Myocyte (in vitro differentiated cells): ENCODE data around the gene YIF1A. TPM values are rescaled to one million over a fixed set of nuclear protein-coding genes. Genes with fewer than 3 reads are reported as not detected.
A peak's percentile ranks its signal among the peaks of the same experiment; 100 is the strongest.
"Not testable (repeated sequence)": the region's sequence is repeated elsewhere in the genome, so short reads cannot be mapped to it uniquely, and the experiment has no call there.

Experiments used
- DNase-seq: peaks from one replicate; pipeline ENCODE4 v3.0.0-alpha.2; 2012; ENCODE audit warnings: low read depth
- total RNA-seq: library from RNA; depleted of rRNA; stranded (reverse); fragments of >200 nt; gene quantifications from 2 replicates; pipeline ENCODE4 v1.2.3, GENCODE V29; 2014

Gene YIF1A
- total RNA-seq, 1 donor from 2014 or later, result 165 TPM

DNA sequence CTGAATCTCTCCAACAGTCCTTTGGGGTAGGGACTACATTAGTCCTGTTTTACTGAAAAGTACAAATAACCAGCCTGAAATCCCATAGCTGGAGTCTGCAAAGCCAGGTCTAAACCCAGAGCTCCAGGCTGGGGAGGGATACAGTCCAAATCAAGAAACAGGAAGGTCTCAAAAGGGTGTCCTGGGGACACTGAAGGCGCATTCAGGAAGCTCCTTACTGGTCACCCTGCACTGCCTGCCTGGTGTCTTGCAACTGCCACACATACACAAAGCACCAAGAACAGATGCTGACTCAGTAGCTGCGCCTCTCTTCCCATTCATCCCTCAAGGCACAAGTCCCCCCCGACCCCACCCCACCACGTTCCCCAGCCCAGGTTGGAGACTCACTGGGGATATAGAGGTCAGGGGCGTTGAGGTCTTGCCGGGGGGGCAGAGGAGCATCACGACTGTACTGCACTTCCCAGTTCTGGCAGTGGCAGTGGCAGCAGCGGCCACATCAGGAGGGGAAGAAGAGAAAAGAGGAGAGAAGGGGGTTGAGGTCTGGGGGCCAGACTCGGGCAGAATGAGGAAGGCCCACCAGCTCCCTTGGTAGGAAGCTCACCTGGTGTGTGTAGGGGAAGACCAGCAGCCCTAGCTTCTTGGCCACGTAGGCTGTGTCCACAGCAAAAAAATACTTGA, 1.6 kb downstream of the YIF1A start:
- no peak for DNase-seq

DNA sequence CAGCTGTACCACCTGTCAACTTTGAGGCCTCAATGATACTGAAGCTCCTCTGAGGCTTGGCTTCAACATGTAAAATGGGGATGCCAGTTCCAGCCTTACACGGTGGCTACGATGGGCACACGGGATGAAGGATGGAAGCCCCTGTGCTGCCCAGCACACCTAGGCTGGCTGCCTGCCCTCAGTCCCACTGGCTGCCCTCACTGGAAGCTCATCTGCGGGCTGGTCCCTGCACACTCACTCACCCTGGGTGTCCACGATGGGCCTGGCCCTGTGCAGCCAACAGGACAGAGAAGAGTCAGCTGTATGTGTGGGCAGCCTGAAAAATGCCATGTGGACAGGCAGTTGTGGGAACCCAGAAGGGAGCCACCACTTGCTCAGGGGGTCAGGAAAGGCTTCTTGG, 2.2 kb downstream of the YIF1A start:
- no peak for DNase-seq

- DNase-seq, result no peak
Observed at GRCh38 chr11:66285250-66285947, 3.5 kb downstream of the YIF1A start.

- DNase-seq, result no peak
Observed at GRCh38 chr11:66284526-66285078, 4.3 kb downstream of the YIF1A start.

GRCh38 chr11:66283461-66284105, 5.4 kb downstream of the YIF1A start:
- DNase-seq, result no peak

- DNase-seq, result peak; percentile 92
Observed at GRCh38 chr11:66282468-66283455, 6.2 kb downstream of the YIF1A start.

DNA sequence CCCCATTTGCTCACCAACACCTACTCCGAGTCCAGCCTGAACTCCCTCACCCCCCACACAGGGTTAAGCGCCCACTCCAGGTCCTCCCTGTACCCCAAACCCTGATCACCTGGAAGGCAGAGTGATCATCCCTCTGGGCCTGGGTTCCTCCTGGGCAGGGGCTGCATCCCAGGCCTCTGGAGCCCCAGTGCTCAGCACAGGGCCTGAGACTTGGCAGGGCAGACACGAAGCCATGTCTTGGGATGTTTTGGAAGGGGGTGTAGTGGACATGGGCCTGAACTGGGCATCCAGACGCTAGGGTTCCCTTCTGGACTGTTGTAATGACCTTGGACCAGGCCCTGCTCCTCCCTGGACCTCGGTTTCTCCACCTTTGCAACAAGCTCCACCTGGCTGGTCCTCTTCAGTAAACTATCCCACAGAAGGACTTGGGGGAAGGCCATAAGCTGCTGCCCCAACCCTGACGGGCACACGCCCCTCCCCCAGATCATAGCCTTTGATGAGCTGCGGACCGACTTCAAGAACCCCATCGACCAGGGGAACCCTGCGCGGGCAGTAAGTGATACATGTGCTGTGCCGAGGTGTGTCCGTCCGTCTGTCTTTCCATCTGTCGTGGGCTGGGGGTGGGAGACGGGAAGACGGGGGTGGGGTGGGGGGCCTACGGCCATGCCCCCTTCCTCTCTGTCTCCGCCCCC, 7.0 kb downstream of the YIF1A start:
- no peak for DNase-seq

DNA sequence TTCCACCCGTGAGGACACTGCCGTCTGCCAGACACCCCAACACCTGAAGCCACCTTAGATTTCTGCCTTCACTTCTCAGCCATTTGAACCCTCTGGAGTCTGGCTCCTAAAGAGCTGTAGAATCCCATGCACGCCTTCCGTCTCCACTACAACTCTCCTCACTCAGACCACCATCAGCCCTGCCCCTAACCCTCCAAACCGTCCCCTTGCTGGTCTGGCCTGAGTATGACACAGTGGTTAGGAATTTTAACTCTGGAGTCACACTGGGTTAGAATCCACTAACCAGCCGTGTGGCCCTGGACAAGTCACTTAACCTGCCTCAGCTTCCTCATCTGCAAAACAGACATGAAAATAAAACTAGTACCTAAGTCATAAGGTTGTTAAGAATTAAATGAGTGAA, 7.9 kb downstream of the YIF1A start:
- no peak for DNase-seq

GRCh38 chr11:66280428-66280827, 8.5 kb downstream of the YIF1A start:
- DNase-seq, result no peak

DNA sequence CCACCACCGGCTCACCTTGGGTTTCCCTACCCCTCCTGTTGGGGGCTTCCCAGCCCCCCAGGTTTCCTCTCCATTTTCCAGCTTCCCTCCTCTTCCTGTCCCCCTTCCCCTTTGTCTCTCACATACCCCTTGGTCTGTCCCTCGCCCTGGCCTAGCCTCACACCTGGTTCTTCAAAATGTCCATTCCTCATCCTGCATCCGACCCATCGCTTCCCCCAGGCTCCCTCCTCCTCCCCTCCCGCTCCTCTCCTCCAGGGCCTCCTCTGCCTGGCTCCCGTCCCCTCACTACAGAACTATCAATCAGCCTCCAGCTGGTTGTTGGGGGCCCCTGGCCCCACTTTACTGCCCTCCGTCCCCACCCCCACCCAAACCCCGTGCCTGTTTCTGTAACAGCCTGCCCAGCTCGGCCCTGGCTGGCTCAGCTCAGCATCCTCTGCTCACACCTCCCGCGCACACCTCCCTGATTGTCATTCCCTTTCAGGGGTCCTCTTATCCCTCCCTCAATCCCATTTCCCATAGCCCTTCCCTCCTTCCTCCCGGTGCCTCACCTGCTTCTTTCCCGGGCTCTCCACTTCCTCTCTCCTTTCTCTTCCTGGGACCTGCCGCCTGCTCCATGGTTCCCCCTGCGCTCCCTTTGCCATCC, 9.7 kb downstream of the YIF1A start:
- DNase-seq, result no peak

- DNase-seq, result no peak
Observed at GRCh38 chr11:66278363-66279091, 10.4 kb downstream of the YIF1A start.

GRCh38 chr11:66277471-66278362, 11.2 kb downstream of the YIF1A start, which contains the start of gene CNIH2:
CNIH2 (plus strand) TSS chr11:66278175; CDS start chr11:66278457, 282 bp downstream.
- no peak for DNase-seq

GRCh38 chr11:66277064-66277463, 11.9 kb downstream of the YIF1A start:
- not testable (repeated sequence) for DNase-seq

DNA sequence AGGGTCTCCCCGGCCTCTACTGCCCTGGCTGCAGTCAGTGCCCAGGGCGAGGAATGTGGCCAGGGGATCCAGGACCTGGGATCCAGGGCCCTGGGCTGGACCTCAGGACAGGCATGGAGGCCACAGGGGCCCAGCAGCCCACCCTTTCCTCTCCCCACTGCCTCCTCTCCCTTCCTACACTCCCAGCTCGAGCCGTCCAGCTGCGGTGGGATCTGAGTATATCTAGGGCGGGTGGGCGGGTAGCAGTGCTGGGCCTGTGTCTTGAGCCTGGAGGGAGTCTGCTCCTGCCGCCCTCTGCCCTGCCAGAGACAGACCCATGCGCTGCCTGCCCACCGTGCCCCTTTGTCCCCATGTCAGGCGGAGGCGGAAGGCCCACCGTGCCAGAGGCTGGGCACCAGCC, 12.3 kb downstream of the YIF1A start:
- DNase-seq, result not testable (repeated sequence)

- no peak for DNase-seq
Observed at GRCh38 chr11:66275984-66276612, 12.8 kb downstream of the YIF1A start.

- DNase-seq, result peak; percentile 93
Observed at GRCh38 chr11:66275396-66275795, 13.5 kb downstream of the YIF1A start.

- no peak for DNase-seq
Observed at GRCh38 chr11:66274219-66274618, 14.7 kb downstream of the YIF1A start.
